WTC11 (cell line): Measurements from ENCODE around the gene CLPSL1. TPM values are rescaled to one million over a fixed set of nuclear protein-coding genes. Genes with fewer than 3 reads are reported as not detected.

Source experiments
- ATAC-seq: fragments of 200-7000 bp; cut with Tn5 transposase; 2 replicates; pipeline ENCODE4 v1.10.0; 2021; ENCODE audit warnings: mild to moderate bottlenecking, moderate library complexity
- CTCF ChIA-PET: fragments of 300-600 bp; sonication (Branson Sonifier 250); formaldehyde crosslinking; loops from one replicate; lab custom pipeline; 2021; ENCODE audit warnings: antibody characterized with exemption; lab: Charles Lee
- POLR2A ChIA-PET: fragments of 350-600 bp; sonication (Branson Sonifier 250); formaldehyde crosslinking; loops from one replicate; lab custom pipeline; 2021; ENCODE audit warnings: antibody characterized with exemption; lab: Charles Lee
- DNase-seq: peaks from one replicate; pipeline ENCODE4 v3.0.0; 2021; ENCODE audit warnings: low spot score
- H3K27ac Mint-ChIP-seq: 2 replicates; pipeline ENCODE4 v1.8.0; 2021; ENCODE audit warnings: mixed read lengths
- H3K27me3 Mint-ChIP-seq: 2 replicates; pipeline ENCODE4 v1.8.0; 2021; ENCODE audit warnings: low read depth, mild to moderate bottlenecking, moderate library complexity, mixed read lengths
- H3K36me3 Mint-ChIP-seq: 2 replicates; pipeline ENCODE4 v1.8.0; 2021; ENCODE audit warnings: mixed read lengths
- H3K4me1 Mint-ChIP-seq: 2 replicates; pipeline ENCODE4 v1.8.0; 2022; ENCODE audit warnings: mixed read lengths
- H3K4me3 Mint-ChIP-seq: 2 replicates; pipeline ENCODE4 v1.8.0; 2021; ENCODE audit warnings: mild to moderate bottlenecking, moderate library complexity, mixed read lengths
- H3K9me3 Mint-ChIP-seq: 2 replicates; pipeline ENCODE4 v1.8.0; 2021; ENCODE audit warnings: mixed read lengths
- AFF4 ChIP-seq: sonication (generic); formaldehyde crosslinking; IDR thresholded peaks from 2 replicates; pipeline ENCODE4 v1.8.1; 2023; ENCODE audit warnings: mild to moderate bottlenecking, missing genetic modification reagents, borderline replicate concordance
- CREB1 ChIP-seq: sonication (generic); formaldehyde crosslinking; IDR thresholded peaks from 2 replicates; pipeline ENCODE4 v1.8.0; 2023; ENCODE audit warnings: mild to moderate bottlenecking, missing genetic modification reagents
- E2F1 ChIP-seq: sonication (generic); formaldehyde crosslinking; IDR thresholded peaks from 2 replicates; pipeline ENCODE4 v1.8.0; 2022; ENCODE audit warnings: mild to moderate bottlenecking, missing genetic modification reagents
- ESRRA ChIP-seq: sonication (generic); formaldehyde crosslinking; IDR thresholded peaks from 2 replicates; pipeline ENCODE4 v1.8.1; 2022; ENCODE audit warnings: mild to moderate bottlenecking, missing genetic modification reagents, borderline replicate concordance
- GABPB1 ChIP-seq: sonication (generic); formaldehyde crosslinking; IDR thresholded peaks from 2 replicates; pipeline ENCODE4 v1.8.1; 2023; ENCODE audit warnings: mild to moderate bottlenecking, missing genetic modification reagents
- HMGA2 ChIP-seq: fragments of 250-450 bp; sonication (Bioruptor Pico); IDR thresholded peaks from 2 replicates; pipeline ENCODE4 v1.4.0; 2021; ENCODE audit warnings: mild to moderate bottlenecking, moderate library complexity
- HMGXB4 ChIP-seq: sonication (generic); formaldehyde crosslinking; IDR thresholded peaks from 2 replicates; pipeline ENCODE4 v1.8.1; 2023; ENCODE audit warnings: mild to moderate bottlenecking, moderate library complexity, missing genetic modification reagents
- KAT7 ChIP-seq: sonication (generic); formaldehyde crosslinking; IDR thresholded peaks from 2 replicates; pipeline ENCODE4 v1.8.1; 2023; ENCODE audit warnings: missing genetic modification reagents, mild to moderate bottlenecking, borderline replicate concordance
- MAX ChIP-seq: sonication (generic); formaldehyde crosslinking; IDR thresholded peaks from 2 replicates; pipeline ENCODE4 v1.8.0; 2022; ENCODE audit warnings: mild to moderate bottlenecking, missing genetic modification reagents
- MLX ChIP-seq: sonication (generic); formaldehyde crosslinking; IDR thresholded peaks from 2 replicates; pipeline ENCODE4 v1.8.1; 2023; ENCODE audit warnings: mild to moderate bottlenecking, missing genetic modification reagents, moderate library complexity
- NFE2L1 ChIP-seq: sonication (generic); formaldehyde crosslinking; IDR thresholded peaks from 2 replicates; pipeline ENCODE4 v1.8.1; 2023; ENCODE audit warnings: missing genetic modification reagents
- PRRX2 ChIP-seq: fragments of 250-450 bp; sonication (Bioruptor Pico); IDR thresholded peaks from 2 replicates; pipeline ENCODE4 v1.8.0; 2021; ENCODE audit warnings: mild to moderate bottlenecking
- RORB ChIP-seq: fragments of 250-450 bp; sonication (Bioruptor Pico); IDR thresholded peaks from 2 replicates; pipeline ENCODE4 v1.9.0; 2021; ENCODE audit warnings: mild to moderate bottlenecking
- SMAD3 ChIP-seq: sonication (generic); formaldehyde crosslinking; IDR thresholded peaks from 2 replicates; pipeline ENCODE4 v1.8.0; 2022; ENCODE audit warnings: missing genetic modification reagents, mild to moderate bottlenecking, borderline replicate concordance
- ZBTB21 ChIP-seq: sonication (generic); formaldehyde crosslinking; IDR thresholded peaks from 2 replicates; pipeline ENCODE4 v1.8.1; 2023; ENCODE audit warnings: mild to moderate bottlenecking, missing genetic modification reagents, borderline replicate concordance
- ZBTB43 ChIP-seq: sonication (generic); formaldehyde crosslinking; IDR thresholded peaks from 2 replicates; pipeline ENCODE4 v1.8.1; 2023; ENCODE audit warnings: mild to moderate bottlenecking, missing genetic modification reagents
- ZNF121 ChIP-seq: sonication (generic); formaldehyde crosslinking; IDR thresholded peaks from 2 replicates; pipeline ENCODE4 v1.8.0; 2023; ENCODE audit warnings: missing genetic modification reagents
- ZNF138 ChIP-seq: sonication (generic); formaldehyde crosslinking; conservative IDR thresholded peaks from 2 replicates; pipeline ENCODE4 v1.8.1; 2022; ENCODE audit warnings: mild to moderate bottlenecking, moderate library complexity, missing genetic modification reagents
- ZNF317 ChIP-seq: sonication (generic); formaldehyde crosslinking; IDR thresholded peaks from 2 replicates; pipeline ENCODE4 v1.8.1; 2023; ENCODE audit warnings: low read depth, mild to moderate bottlenecking, moderate library complexity, missing genetic modification reagents, borderline replicate concordance
- ZNF396 ChIP-seq: fragments of 250-450 bp; sonication (Bioruptor Pico); IDR thresholded peaks from 2 replicates; pipeline ENCODE4 v1.8.0; 2021; ENCODE audit warnings: mild to moderate bottlenecking, moderate library complexity, borderline replicate concordance
- total RNA-seq: library from RNA; stranded (reverse); gene quantifications from 3 replicates; pipeline ENCODE4 v1.2.3, GENCODE V29; 2021
- TF ChIP-seq, protein P1 (sequence below): sonication (generic); formaldehyde crosslinking; IDR thresholded peaks from 2 replicates; pipeline ENCODE4 v1.8.1; 2022; ENCODE audit warnings: missing genetic modification reagents, borderline replicate concordance

CLPSL1 gene
- total RNA-seq, 1 experiment from 2014 or later: 0.42 TPM

GRCh38 chr6:35754452-35755277 lies 26.2 kb upstream of the CLPSL1 start (continued):
- TF ChIP-seq, protein P1, sequence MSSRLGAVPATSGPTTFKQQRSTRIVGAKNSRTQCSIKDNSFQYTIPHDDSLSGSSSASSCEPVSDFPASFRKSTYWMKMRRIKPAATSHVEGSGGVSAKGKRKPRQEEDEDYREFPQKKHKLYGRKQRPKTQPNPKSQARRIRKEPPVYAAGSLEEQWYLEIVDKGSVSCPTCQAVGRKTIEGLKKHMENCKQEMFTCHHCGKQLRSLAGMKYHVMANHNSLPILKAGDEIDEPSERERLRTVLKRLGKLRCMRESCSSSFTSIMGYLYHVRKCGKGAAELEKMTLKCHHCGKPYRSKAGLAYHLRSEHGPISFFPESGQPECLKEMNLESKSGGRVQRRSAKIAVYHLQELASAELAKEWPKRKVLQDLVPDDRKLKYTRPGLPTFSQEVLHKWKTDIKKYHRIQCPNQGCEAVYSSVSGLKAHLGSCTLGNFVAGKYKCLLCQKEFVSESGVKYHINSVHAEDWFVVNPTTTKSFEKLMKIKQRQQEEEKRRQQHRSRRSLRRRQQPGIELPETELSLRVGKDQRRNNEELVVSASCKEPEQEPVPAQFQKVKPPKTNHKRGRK (CRISPR knock-in tag): no peak
- no peak for TF ChIP-seq ZNF396 (CRISPR knock-in tag)

- 0 out of 2 replicates have a peak, but pooled peaks cover 4% of the 10 kb centered on the region for H3K9me3 Mint-ChIP-seq
Observed at GRCh38 chr6:35755278-35755924, 25.4 kb upstream of the CLPSL1 start.

More at GRCh38 chr6:35755278-35755924, 25.4 kb upstream of the CLPSL1 start:
- ATAC-seq: peak; percentile 29
- H3K36me3 Mint-ChIP-seq: 0 out of 2 replicates have a peak, but pooled peaks cover 4% of the 10 kb centered on the region
- no peak for DNase-seq
- peak overlapping the region; percentile 64; the same call in 1 of the 2 replicates for H3K27ac Mint-ChIP-seq
- POLR2A ChIA-PET: interaction anchor here (0.9 kb wide), 1 partner anchor 8 kb away, joined by 4 read pairs; no protein-coding TSS in a partner anchor
- TF ChIP-seq ZNF396 (CRISPR knock-in tag) (no peak), HMGXB4 (CRISPR knock-in tag) (no peak), E2F1 (no peak), HMGA2 (CRISPR knock-in tag) (no peak), CREB1 (CRISPR knock-in tag) (no peak), ZNF138 (no peak), ZNF121 (CRISPR knock-in tag) (no peak), ZNF317 (no peak), NFE2L1 (CRISPR knock-in tag) (no peak), MAX (CRISPR knock-in tag) (no peak), GABPB1 (CRISPR knock-in tag) (no peak), ZBTB43 (CRISPR knock-in tag) (no peak), PRRX2 (no peak), AFF4 (no peak), KAT7 (CRISPR knock-in tag) (no peak), RORB (CRISPR knock-in tag) (no peak), MLX (no peak), SMAD3 (CRISPR knock-in tag) (no peak), ZBTB21 (no peak), ESRRA (CRISPR knock-in tag) (no peak)
- peaks cover 45% of the 10 kb centered on the region for H3K4me1 Mint-ChIP-seq
- no peaks in the 10 kb centered on the region; the same call in 1 of the 2 replicates for H3K27me3 Mint-ChIP-seq
- H3K4me3 Mint-ChIP-seq: no peak overlapping the region
- CTCF ChIA-PET: interaction anchor here (0.6 to 6.0 kb wide), 12 partner anchors 8 to 586 kb away, joined by 3 to 86 read pairs (median 4); partner anchors contain the start of gene ARMC12
